GM19468 (cell line): ENCODE data around the gene VIPR2.
"Not testable (repeated sequence)": the region's sequence is repeated elsewhere in the genome, so short reads cannot be mapped to it uniquely, and the experiment has no call there.

Source experiments
- ATAC-seq: cut with Tn5 transposase; IDR thresholded peaks from one replicate; pipeline ENCODE4 v1.9.1; 2021; ENCODE audit warnings: mild to moderate bottlenecking, moderate library complexity, moderate number of reproducible peaks; ENCODE audit not compliant: unreplicated experiment; ENCODE audit errors: extremely low read depth

Gene VIPR2

DNA sequence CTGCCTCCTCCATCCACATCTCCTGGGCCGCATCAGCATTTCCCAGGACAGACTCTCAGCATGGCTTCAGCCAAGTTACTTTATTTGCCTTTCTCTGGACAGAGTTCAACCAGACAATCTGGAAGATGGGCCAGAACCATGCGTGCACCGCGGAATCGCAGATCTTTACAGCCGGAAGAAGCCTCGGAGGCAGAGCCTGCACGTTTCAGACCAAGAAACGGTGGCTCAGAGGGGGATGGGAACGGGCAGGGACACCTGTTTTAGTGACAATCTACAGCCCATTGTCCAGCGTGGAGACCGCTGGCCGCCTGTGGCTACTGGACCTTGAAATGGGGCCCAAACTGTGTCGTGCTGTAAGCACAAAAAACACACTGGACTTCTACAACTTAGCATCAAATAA is 3.5 kb downstream of the VIPR2 start:
- ATAC-seq, result no peak

DNA sequence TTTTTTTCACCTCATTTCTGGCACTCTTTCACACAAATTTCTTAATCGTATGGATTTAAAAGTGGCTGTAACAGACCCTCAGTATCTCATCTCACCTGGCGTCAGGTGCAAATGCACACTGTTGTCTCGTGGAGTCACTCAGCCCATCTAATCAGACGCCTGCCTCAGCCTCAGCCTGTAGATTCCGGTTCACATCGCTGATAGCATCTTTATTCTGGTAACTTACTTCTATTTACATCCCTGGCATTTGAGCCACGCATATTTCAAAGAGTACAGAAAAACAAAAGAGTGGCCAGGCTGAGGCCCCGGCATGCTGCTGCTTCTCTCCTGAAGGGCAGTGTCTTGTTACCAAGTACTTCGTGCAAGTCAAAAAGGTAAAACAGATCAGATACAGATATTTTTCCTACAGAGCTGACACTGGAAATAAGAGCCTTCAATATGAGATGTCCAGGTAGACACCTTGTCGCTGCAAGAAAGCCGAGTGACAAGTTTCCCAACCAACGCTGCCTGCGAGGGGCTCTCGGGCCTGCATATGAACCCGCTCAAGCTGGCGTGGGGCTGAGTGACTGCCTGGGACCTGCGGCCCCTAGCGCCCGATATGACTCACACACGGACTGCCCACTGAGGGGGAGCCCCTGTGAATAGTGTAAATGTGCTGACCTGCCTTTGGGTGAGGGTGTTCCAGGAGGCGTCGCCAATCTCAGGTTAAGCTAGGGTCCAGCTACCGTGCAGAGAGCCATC is 4.3 kb downstream of the VIPR2 start:
- ATAC-seq, result no peak

DNA sequence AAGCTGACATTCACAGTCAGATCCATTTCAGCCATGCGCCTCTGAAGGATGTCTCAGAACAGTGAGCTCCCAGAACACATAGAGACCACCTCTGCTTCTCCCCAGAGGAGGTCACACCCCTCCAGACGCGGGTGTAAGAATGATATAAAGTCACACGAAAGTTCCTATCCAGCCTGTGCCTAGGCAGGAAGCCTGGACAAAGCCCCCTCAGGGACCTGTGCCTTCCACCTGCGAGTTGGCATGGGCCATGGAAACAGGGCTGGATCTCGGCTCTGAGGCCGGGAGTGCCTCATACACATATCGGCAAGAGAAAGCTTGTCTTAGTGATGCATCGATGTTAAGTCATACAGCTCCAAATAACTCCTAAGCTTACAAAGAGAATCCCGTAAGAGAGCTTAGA is 5.0 kb downstream of the VIPR2 start:
- ATAC-seq, result no peak

DNA sequence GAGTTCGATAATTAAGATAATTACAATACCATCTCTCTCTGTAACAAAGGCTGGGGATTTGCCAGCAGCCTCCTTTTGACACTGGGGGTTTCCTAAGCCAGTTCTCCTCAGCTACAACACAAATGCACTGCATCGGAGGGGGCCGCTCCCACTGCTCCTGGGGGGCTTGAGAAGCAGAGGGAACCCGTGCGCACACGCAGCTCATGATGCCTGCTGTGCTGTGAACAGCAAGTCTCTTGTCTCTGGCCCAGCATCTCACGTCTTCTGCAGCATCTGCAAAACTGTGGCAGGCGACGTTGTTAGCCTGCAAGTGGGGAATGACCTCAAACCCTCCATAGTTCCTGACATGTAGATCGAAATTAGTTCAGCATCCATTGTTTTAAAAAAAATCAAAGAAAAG is 5.5 kb downstream of the VIPR2 start:
- ATAC-seq, result no peak

DNA sequence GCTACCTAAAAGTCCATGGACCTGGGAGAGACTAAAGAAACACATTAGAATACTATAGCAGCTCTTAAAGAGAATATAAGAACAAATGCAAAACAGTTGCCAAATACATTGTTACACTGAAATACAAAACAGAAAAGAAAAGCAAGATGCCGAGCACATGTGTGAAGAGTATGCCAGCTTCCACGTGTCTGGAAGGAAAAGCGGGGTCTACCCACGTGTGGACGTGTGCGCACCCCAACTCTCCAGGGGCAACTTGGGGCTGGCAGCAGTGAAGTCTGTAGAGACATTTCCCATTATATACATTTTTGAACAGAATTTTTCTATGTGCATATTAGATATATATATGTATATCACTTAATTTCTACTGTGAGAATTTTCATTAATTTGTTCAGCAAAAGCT is 6.2 kb downstream of the VIPR2 start:
- no peak for ATAC-seq

DNA sequence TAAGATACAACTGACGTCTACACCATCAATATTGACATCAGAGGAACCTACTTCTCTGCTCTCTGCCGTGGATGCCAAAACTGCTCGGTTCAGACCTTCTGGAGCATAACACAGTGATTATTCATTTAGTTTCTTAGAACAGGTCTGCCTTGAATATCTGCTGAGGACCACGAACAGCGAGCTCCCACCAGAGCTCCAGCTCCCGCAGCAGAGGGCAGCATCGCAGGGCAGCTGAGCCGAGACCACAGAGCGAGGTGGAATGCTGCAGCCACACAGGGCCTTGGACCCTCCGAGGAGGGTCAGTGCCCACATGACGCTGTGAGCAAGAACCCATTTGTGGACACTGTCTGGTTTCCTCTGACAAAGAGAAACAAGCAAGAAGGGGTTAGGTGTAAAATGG is 6.8 kb downstream of the VIPR2 start:
- no peak for ATAC-seq

DNA sequence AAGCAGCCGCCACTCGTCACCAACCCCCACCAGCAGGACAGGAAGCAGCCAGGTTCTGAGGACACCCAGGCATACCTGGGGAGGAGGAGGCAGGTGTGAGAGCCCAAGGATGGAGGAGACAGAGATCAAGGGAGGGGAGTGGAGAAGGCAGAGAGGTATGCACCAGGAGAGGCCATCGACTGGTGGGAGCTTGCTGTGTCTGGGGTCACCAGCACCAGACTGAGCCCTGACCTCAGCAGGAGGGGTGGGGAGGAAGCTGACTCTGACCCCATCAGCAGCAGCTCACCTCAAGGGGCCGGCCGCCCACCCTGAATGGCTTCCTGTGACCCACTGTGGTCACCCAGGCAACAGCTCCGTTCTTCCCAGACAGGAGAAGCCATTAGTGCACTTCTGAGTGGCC is 7.8 kb downstream of the VIPR2 start:
- no peak for ATAC-seq

DNA sequence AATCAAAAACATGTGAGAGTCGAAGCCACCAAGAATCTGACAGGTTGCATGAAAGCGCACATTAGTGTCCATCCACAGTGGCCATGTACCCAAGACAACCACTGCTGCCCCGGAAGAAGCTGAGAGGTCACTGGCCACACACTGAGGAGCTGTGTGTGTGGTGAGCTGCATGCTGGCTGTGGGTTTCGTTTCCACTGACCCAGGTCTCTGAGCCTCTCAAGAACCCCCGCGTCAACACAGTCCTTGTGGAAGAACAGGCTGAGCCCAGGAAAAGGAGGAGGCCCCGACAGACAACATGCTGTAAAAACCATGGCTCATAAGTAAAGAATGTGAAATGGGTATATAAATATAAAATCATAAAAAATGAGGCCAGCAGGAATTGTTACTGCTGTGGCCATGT is 8.2 kb downstream of the VIPR2 start:
- ATAC-seq, result no peak

DNA sequence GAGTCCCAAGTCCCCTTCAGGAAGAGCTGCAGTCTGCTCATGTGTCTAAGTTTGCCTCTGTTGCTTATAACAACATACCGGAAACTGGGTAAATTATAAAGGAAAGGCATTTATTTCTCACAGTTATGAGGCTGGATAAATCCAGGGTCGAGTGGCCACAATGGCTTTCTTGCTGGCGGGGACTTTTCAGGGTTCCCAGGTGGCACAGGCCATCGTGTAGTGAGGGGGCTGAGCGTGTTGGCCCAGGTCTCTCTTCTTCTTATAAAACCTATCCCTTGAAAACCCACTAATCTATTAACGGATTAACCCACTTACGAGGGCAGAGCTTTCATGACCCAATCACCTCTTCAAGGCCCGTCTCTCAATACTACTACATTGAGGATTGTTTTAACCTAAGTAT is 8.7 kb downstream of the VIPR2 start:
- ATAC-seq, result no peak

DNA sequence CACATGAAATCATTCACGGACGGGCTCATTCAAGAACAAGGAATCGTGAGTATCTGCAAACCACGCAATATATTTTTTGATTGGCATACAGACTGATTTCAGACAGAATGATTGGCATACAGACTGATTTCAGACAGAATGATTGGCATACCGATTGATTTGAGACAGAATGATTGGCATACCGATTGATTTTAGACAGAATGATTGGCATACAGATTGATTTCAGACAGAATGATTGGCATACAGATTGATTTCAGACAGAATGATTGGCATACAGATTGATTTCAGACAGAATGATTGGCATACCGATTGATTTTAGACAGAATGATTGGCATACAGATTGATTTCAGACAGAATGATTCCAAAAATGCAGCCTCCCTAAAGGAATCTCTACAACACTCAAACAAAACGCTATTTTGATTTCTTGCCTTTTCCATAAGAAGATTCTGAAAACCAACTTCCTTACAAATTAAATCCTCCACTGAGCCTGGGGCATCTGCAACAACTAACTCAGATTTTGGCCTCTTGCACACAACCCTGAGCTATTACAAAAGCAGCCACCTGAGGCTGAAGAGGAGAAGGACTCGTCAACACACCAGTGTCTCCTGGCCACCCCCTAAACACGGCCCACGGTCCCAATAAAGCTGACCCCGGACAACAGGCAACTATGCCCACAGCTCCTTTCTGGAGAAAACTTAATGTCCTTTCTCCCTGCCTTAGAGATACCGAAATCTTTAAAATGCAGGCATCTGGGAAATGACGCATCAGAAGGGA is 11.8 kb downstream of the VIPR2 start:
- not testable (repeated sequence) for ATAC-seq

DNA sequence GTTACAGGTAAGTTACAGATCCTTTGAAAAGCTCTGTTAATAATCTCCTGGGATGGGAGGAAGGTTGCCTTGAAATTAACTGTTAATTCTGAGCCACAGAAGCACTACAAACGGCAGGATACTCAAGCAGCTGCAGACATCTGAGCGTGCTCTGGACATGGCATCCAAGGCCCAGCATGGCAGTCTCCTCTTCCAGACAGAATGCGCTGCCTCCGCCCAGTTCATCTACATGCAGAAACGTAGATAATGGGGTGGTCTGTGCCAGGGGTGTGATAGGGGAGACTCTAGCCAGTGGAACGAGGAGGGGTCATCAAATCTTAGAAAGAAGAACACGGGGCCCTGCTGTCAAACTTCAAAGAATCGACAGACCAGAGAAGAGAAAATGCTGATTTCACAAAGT is 13.8 kb downstream of the VIPR2 start:
- ATAC-seq, result no peak

DNA sequence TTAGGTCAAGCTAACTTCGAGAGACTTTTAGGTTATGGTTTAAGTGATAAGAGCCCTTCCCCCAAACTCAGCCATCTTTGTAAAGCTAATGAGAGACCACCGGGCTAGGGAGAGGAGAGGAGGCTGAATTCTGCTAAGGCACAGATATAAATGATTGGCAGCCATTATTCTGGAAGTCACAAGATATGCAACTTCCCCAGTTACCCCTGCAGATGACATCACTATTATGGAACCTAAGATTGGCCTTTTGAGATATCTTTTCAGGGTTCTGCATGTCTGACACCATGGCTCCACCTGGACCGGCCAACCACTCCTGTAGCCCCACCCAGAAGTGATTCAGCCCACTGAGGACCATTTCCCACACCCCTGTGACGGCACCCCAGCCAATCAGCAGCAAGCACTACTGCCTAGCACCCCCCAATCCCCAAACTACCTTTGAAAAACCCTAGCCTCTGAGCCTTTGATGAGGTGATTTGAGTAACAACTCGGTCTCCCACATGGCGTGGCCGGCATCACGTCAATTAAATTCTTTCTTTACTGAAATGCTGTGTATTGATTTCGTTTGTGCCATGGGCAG is 14.4 kb downstream of the VIPR2 start:
- no peak for ATAC-seq

DNA sequence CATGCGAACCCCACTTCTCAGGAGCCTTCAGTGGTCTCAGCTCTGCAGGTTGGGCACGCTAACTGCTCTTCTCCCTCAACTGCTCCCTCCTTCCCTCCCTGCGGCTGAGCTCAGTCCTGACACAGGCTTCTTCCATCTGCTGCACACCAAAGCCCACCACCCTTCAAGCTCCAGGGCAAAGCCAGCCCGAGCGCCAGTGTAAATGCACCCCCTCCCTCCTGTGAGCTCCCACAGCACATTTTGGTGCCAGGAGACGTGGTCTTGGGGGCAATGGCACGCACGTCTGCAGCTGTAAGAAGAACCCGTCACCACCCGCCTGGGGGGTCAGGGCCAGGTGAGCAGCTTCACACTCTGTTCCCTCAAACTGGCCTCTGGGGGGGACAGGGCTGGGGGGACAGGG is 15.9 kb downstream of the VIPR2 start:
- ATAC-seq, result no peak

DNA sequence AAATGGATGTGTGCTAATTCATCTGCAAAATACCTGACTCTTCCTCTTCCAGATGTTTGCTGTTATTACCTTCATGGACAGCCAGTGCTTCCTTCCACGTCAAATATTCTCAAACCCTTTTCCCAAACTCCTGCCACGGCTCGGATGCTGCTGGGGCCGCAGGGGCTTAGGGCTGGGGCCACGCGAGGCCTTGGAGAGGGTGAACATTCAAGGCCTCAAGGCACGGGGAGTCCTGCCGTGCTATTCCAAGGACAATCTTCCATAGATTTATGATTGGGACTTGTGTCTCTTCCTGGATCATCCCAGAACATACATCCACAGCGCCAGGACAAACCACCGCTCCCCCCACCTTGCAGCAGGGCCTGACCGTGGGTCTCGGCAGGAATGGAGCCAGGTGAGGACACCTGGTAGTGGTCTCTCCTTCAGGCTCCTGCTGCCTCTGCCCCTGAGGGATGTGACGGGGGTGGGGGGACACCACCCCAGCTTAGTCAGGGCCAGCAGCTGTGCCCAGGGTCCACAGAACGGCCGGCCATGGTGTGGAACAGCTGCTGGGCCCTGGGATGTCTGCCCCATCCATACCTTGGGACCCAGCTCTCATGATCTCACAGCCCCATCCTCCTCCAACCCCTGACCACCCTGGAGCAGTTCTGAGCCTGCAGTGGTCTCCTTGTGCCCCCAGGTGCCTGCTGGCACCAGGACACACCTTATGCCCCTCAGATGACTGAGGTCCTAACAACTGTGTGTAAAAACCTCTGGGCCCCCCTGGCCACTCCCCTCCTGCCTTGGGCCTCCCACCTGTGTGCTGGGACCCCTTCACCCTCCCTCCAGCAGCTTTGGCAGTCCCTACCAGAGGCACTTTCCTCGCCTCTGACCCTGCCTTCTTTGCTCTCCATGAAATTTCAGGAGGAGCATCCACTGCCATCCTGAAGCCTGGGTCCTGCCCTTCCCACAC is 16.7 kb downstream of the VIPR2 start:
- no peak for ATAC-seq

DNA sequence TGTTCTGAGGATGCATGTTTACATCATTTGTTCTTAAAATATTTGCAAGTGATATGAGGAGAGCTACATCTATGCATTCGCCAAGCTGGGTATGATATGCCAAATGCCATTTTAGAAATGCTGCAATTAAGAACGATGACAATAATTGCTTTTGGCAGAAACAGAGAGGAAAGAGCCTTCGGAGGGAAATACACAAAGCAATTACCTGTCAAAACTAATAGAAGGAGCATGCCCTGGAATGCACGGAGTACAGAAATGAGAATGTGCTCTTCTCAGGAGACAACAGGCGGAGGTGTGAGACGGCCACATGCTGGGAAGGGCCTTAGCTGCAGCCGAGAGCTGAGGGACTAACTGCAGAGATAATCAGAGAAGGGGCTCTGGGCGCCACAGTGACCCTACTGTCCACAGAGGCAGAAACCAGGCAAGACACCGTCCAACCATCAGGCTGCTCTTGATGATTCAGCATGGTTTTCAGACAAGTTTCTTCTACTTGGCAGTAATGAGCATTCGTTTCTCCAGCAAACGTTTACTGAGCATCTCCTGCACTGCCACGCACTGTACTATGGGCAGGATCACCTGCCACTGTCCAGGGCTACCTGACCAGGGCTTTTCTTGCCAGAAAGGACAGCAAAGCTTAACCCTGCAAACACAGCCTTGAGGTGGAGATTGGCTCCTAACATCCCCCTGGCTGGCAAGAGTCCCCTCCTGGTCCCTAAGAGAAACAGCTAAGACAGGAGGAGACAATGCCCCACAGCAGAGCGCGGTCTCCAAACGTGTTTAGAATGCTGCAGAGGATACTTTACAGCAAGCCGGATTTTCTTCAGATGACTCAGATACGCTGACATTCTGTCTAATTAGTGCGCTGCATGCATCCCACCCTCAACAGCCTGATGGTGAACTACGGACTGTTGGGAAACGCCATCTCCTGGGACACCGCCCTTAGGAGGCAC is 18.1 kb downstream of the VIPR2 start:
- ATAC-seq, result no peak

DNA sequence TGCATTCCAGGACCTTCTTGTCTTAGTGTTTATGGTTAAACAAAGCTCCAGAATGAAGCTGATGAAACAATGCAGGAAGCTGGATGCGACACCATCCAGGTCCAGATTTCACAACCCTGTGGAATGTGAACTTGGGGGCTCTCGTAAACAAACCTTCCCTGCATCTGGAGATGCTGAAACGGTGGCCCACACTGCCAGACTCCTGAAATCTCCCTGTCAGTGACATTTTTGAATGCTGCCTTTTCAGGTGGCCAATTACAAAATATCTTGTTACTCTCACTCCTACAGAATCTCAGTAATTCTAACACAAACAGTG is 18.8 kb downstream of the VIPR2 start:
- no peak for ATAC-seq

DNA sequence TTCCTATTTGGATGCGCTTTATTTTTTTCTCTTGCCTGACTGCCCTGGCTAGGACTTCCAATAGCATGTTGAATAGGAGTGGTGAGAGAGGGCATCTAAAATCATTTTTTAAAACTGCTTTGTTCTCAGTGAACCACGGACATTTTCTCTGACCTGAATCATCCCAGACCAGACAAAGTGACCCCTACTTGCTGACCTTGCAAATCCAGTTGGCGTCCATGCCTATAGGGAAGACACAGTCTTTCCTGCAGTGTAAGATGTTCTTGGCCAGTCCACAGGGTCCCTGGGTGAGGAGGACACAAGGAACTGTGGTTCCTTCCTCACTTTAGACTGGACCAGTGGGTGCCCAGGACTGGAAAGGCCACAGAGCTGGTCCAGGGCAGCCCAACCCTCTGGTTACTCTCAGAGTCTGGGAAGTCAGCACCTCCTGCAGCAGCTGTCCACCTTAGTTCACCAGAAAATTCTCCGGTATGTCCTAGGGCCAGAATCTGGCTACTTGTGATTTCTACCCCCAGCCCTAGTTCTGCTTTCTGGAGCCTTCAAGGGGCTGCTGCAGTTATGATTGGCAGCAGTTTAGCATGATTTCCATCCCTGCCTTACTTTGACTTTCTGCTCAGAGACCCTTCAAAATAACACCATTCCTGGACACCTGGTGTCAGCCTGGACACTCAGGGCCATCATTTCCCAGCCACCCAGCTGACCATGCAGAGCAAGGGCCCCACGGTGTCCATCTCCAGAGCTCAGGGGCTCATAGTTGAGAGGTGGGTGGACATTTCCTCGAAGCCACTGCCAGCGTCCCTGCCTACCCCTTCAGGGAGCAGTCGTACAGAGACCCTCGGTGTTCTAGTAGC is 19.3 kb downstream of the VIPR2 start:
- no peak for ATAC-seq

DNA sequence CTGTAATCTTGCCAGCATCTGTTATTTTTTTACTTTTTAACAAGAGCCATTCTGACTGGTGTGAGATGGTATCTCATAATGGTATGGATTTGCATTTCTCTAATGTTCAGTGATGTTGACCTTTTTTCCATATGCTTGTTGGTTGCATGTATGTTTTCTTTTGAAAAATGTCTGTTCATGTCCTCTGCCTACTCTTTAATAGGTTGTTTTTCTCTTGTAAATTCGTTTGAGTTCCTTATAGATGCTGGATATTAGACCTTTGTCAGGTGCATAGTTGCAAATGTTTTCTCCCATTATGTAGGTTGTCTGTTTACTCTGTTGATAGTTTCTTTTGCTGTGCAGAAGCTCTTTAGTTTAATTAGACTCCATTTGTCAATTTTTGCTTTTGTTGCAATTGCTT is 20.9 kb downstream of the VIPR2 start:
- not testable (repeated sequence) for ATAC-seq

DNA sequence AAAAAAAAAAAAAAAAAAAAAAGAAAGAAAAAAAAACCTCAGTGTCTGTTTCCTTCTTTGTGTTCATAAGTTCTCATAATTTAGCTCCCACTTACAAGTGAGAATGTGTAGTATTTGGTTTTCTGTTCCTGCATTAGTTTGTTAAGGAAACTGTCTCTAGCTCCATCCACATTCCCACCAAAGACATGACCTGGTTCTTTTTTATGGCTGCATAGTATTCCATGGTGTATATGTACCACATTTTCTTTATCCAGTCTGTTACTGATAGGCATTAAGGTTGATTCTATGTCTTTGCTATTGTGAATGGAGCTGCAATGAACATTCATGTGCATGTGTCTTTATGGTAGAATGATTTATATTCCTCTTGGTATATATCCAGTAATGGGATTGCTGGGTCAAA is 21.4 kb downstream of the VIPR2 start:
- not testable (repeated sequence) for ATAC-seq
